Measurements from ENCODE around the gene STK36. TPM values are rescaled to one million over a fixed set of nuclear protein-coding genes. Genes with fewer than 3 reads are reported as not detected.

Gene STK36
- total and polyA plus RNA-seq, 2 donors (not counting 1 experiment from before 2014, with no cell fraction given): 29.0 to 42.9 TPM

- no peaks in the 10 kb centered on the region for H3K27me3 Mint-ChIP-seq
- H3K4me1 Mint-ChIP-seq: peaks cover 13% of the 10 kb centered on the region
- Histone ChIP-seq H4K20me1 (ENCODE audit: control insufficient read depth, insufficient read depth, low read length, poor library complexity, severe bottlenecking) (peaks cover 5% of the 10 kb centered on the region), H3K27me3 (replicated peaks in 1 of 4; ENCODE audit: control extremely low read depth in 1 of 4, control insufficient read depth in 3 of 4, insufficient read depth in 4 of 4, low read length in 3 of 4) (no peaks in the 10 kb centered on the region), H3K4me3 (ENCODE audit: control extremely low read depth in 1 of 5, extremely low read depth in 1 of 5, insufficient read depth in 1 of 5, low read depth in 2 of 5, low read length in 4 of 5) (no peak overlapping the region), H3K27ac (ENCODE audit: low read length in 2 of 2) (no peak overlapping the region), H2AFZ (ENCODE audit: insufficient read depth, low read depth, low read length, poor library complexity, severe bottlenecking) (no peak overlapping the region), H3K79me2 (ENCODE audit: control insufficient read depth, insufficient read depth, low read length) (peaks cover 18% of the 10 kb centered on the region), H3K4me1 (ENCODE audit: control insufficient read depth in 2 of 2, insufficient read depth in 2 of 2, low read length in 2 of 2) (peaks cover 4 to 6% of the 10 kb centered on the region in 2 donors), H3K36me3 (replicated peaks in 1 of 2; ENCODE audit: control extremely low read depth in 1 of 2, control insufficient read depth in 1 of 2, extremely low read depth in 1 of 2, insufficient read depth in 2 of 2, low read length in 1 of 2) (peaks cover 4 to 15% of the 10 kb centered on the region in 2 experiments), H3K4me2 (replicated peaks; ENCODE audit: low read depth, low read length, poor library complexity, severe bottlenecking) (no peak overlapping the region), H3K9me3 (ENCODE audit: control extremely low read depth in 1 of 3, control insufficient read depth in 2 of 3, insufficient read depth in 1 of 3, low read length in 2 of 3) (no peaks in the 10 kb centered on the region), H3K9ac (ENCODE audit: low read length) (no peak overlapping the region)
- no peak for TF ChIP-seq EZH2 (IDR thresholded peaks at IDR 0.05; ENCODE audit: borderline replicate concordance, insufficient read depth, low read depth, low read length, poor library complexity, severe bottlenecking)
- no peak for TF ChIP-seq CTCF (IDR thresholded peaks at IDR 0.05)
- H3K27ac Mint-ChIP-seq: no peak overlapping the region
- 86% methylated on average over 1 of the region's 6 CpGs for WGBS (ENCODE audit: insufficient coverage)
- POLR2A ChIA-PET: no interaction called here
- intact Hi-C loops (cut with micrococcal nuclease): no loop called here
- ATAC-seq (ENCODE audit: low read depth): no peak
- CTCF ChIA-PET: no interaction called here
- DNase-seq: no peak
- H3K4me3 Mint-ChIP-seq: no peak overlapping the region
- no peaks in the 10 kb centered on the region for H3K9me3 Mint-ChIP-seq (ENCODE audit: insufficient read depth)
Measured at GRCh38 chr2:218733171-218734021, 61.5 kb downstream of the STK36 start.

All from B cell (primary cell).